Keratinocyte (primary cell): ENCODE results near the gene POC5.

ENCODE experiments used
- CTCF ChIP-seq, 3 experiments: IDR thresholded peaks in 1 of 3; conservative IDR thresholded peaks in 1 of 3; optimal IDR thresholded peaks in 1 of 3; 2 replicates in 2 of 3; 3 replicates in 1 of 3; pipeline versions ENCODE3 to v1.5.1; 2011; ENCODE audit warnings: low read length in 3 of 3, mild to moderate bottlenecking in 3 of 3, moderate library complexity in 2 of 3, control low read depth in 1 of 3, inconsistent platforms in 1 of 3; ENCODE audit not compliant: insufficient read depth in 2 of 3; ENCODE audit errors: extremely low read depth in 1 of 3
- EZH2 ChIP-seq: IDR thresholded peaks from one replicate; pipeline ENCODE4 v1.6.1; 2012; ENCODE audit warnings: inconsistent platforms, mild to moderate bottlenecking, low read length, moderate library complexity

- TF ChIP-seq CTCF (optimal IDR thresholded peaks at IDR 0.05 in 1 of 3, IDR thresholded peaks at IDR 0.05 in 1 of 3, conservative IDR thresholded peaks at IDR 0.05 in 1 of 3; ENCODE audit: extremely low read depth in 1 of 3, insufficient read depth in 2 of 3, low read length in 3 of 3) (no peak), EZH2 (no peak)
Observed at GRCh38 chr5:75686480-75686879, 30.8 kb downstream of the POC5 start.
